Measurements from ENCODE around the gene LNPK.

LNPK gene

GRCh38 chr2:175892046-175892445 is 110.0 kb downstream of the LNPK start:
- no peak for DNase-seq

DNA sequence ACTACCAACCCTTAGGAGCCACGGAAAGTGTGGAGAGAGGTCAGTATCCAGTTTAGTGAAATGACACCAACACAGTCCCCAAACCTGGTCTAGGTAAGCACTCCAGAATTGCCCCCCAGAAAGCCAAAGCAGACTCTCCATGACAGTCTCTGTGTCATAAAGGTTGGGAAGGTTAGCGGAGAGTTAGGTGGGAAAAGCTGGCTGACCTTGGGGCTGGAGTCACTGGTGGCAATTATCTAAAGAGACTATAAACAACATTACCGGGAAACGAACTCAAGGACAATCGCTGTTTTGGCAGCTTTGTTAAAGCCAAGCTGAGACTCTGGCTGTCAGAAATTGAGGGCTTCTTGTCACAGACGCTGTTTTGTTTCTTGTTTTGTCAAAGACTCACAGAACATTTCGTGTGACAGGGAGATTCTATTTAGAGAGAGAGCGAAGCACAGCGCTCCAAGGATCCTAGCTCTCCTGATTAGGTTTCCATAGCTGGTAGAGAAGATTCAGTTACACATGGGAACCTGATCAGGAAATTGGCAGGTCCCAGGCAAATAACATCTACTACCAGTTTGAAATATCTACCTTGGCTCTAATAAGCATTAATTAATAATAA is 111.3 kb downstream of the LNPK start:
- DNase-seq: no peak

- no peak for DNase-seq
Measured at GRCh38 chr2:175889701-175890302, 112.3 kb downstream of the LNPK start.

DNA sequence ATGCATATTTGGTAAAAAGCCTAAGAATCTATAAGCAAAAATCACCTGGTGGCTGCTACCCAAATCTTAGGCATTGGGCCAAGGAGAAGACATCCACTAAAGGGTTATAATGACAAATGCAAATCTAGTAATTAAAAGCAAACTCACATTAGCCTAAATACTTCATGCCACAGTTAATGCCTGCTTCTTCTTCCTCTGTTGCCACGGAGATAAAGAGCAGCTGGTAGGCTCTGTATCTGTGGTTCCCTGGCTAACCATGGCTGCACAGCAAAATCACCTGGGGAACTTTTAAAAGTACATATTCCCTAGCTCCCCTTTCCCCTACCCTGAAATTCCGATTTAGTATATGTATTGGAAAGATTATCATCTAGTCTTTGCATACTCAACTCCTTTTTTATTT is 114.3 kb downstream of the LNPK start:
- no peak for DNase-seq

GRCh38 chr2:175884697-175885393 is 117.2 kb downstream of the LNPK start:
- DNase-seq: no peak

- DNase-seq: no peak
Measured at GRCh38 chr2:175883586-175884194, 118.4 kb downstream of the LNPK start.

DNA sequence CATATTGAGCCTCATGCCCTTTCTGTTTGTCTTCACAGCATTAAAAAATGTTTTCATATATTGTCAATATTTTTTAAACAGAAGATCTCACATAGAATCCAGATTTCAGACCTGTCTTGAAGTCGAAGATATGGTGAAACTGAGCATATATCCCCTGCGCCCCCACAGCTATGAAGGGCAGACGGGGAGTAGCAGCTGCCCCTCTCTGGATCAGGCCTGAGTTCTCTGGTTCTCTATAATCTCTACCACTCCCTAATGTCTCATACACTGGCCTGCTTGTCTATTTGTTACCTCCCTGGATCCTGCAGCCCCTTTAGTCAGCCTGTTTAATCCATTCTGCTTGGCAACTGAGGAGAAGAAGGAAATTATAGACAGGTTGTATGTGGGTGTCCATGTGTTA is 122.4 kb downstream of the LNPK start:
- DNase-seq: no peak

- DNase-seq: no peak
Measured at GRCh38 chr2:175877845-175878544, 124.1 kb downstream of the LNPK start.

GRCh38 chr2:175874291-175874690 is 127.8 kb downstream of the LNPK start:
- no peak for DNase-seq
